Ureter (tissue), 1 donor: Measurements from ENCODE around the gene COMMD3. TPM values are rescaled to one million over a fixed set of nuclear protein-coding genes. Genes with fewer than 3 reads are reported as not detected.

Experiments used
- DNase-seq: peaks from one replicate; pipeline ENCODE4 v3.0.0-alpha.2; 2020; ENCODE audit warnings: low spot score
- total RNA-seq: library from RNA; stranded (reverse); gene quantifications from one replicate; pipeline ENCODE4 v1.2.4, GENCODE V29; 2023
- donor health status: DM: yes; HTN: yes; CAD: no.

The COMMD3 gene
- total RNA-seq, 1 donor from 2014 or later = 63.9 TPM

DNA sequence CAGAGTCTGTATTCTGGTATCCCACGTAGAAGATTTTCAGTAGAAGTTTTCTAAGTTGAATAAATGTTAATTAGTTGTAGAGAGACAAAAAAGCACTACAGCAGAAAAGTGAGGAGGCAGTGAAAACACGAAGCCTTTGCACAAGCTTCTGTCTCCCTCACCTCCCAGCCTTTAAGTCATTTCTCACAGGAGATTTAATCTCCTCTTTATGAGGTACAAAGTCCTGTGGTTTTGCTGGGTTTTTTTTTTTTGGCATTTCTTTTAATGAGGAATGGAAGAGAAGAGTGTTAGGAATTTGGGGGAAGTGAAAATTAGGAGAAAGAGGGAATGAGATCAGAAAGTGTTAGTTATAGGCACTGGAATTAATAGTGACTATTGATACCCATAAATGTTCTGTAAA, 50.6 kb downstream of the COMMD3 start:
- no peak for DNase-seq

DNA sequence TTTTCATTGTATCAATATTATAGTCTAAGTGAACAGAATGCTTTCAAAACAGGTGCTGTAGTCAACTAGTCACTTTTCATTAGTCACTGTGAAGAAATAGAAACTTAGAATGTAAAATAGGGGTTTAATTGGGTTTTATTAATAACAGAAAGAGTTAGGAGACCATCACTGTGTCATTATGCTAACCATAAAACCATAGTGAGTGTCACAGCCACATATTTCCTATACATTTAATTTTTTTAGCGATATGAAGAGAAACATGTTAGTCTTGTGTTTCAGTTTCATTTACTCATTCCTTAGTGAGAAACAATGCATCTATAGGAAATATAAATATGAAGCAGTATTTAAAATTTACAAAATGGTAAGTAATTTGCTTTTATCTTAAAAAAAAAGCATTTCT, 51.3 kb downstream of the COMMD3 start:
- DNase-seq = no peak

DNA sequence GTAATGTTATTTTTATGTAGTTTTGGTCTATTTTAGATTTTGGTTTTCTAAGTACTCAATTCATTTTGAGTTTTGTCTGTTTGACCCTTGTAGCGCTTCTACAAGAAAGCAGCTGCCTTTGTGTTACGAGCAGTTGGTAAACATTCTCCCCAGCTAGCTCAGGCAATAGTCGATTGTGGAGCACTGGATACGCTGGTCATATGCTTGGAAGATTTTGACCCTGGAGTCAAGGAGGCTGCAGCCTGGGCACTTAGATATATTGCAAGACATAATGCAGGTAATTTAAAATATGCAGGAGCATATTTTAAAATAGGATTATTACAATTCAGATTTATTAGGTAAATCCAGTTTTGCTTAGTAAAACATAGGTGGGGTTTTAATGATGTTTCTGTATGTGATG, 52.2 kb downstream of the COMMD3 start:
- no peak for DNase-seq

DNA sequence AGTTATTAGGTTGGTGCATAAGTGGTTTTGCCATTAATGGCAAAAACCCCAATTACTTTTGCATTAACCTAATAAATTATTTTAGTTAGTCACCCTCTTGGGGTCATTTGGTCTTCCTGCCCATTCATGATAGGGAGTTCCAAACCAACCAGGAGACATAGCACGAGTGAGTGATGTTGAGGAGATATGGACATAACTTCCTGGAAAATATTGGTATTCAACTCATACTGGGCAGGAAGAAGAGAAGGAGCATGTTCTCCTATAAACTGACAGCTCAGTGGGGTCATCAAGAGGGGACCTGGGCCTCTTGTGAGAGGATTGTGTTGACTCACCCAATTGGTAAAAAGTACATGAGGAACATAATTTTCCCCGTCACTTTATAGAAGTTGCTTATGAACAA, 52.8 kb downstream of the COMMD3 start:
- no peak for DNase-seq

DNA sequence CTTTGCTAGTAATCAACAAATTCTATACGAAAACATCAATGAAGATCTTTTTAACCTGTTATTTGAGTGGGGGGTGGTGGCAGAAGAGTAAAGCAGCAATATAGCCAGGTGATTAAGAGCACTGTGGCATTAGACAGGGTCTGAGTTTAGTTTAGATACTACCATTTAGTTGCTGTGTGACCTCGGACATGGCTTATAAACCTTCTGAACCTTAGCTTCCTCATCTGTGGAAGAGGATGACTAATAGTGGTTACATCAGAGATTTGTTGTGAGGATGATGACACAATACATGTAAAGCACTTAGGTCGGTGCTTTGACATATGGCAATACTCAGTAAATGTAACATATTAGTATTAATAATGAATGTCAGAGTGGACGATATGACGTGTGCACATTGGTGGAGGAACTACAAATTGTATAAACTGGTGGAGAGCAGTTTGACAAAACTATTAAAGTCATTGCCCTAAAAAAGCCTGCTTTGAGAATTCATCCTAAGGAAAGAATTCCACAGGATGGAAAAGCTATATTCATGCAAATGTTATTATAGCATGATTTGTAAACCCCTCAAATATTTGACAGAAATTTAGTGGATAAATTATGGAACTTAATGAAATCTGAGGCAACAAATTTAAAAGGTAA, 53.4 kb downstream of the COMMD3 start:
- no peak for DNase-seq

Other genes with a start within 250 kb of the COMMD3 start
- not detected for gene EBLN1, start 98.4 kb upstream of the COMMD3 start, total RNA-seq
- gene BMI1, start 4.7 kb downstream of the COMMD3 start, total RNA-seq = 51.4 TPM
- 2.6 TPM for gene SPAG6, start 29.1 kb downstream of the COMMD3 start, total RNA-seq